CD14-positive monocyte (primary cell): ENCODE results near the gene RLF. TPM values are rescaled to one million over a fixed set of nuclear protein-coding genes. Genes with fewer than 3 reads are reported as not detected.

Source experiments
- DNase-seq, 3 donors: peaks; one replicate each; pipeline ENCODE4 v3.0.0-alpha.2; 2011 to 2022
- H2AFZ ChIP-seq: 2 replicates; pipeline ENCODE4 v1.6.0; 2012; ENCODE audit warnings: mild to moderate bottlenecking, low read depth, low read length, inconsistent platforms; ENCODE audit not compliant: insufficient read depth, poor library complexity, severe bottlenecking
- H3K27ac ChIP-seq, 2 donors: 1 replicate in 1 of 2; 2 replicates in 1 of 2; pipeline ENCODE4 v1.5.1; 2012 to 2013; ENCODE audit warnings: low read length in 2 of 2, control low read depth in 1 of 2, inconsistent platforms in 1 of 2, low read depth in 1 of 2, mild to moderate bottlenecking in 1 of 2
- H3K27me3 ChIP-seq, 2 donors: one replicate each; pipeline versions ENCODE4 v1.6.0 to v1.6.1; 2011 to 2013; ENCODE audit warnings: low read length in 2 of 2; ENCODE audit not compliant: control insufficient read depth in 2 of 2, insufficient read depth in 2 of 2
- H3K36me3 ChIP-seq, 2 donors: replicated peaks in 1 of 2; 1 replicate in 1 of 2; 2 replicates in 1 of 2; pipeline versions ENCODE4 v1.5.1 to v1.6.1; 2012 to 2013; ENCODE audit warnings: low read length in 2 of 2, control low read depth in 1 of 2, inconsistent platforms in 1 of 2, mild to moderate bottlenecking in 1 of 2; ENCODE audit not compliant: insufficient read depth in 2 of 2, control insufficient read depth in 1 of 2
- H3K4me1 ChIP-seq, 2 donors: 1 replicate in 1 of 2; 2 replicates in 1 of 2; pipeline versions ENCODE4 v1.5.1 to v1.6.1; 2012 to 2013; ENCODE audit warnings: low read length in 2 of 2, control low read depth in 1 of 2, inconsistent platforms in 1 of 2, mild to moderate bottlenecking in 1 of 2, moderate library complexity in 1 of 2; ENCODE audit not compliant: insufficient read depth in 2 of 2, control insufficient read depth in 1 of 2
- H3K4me2 ChIP-seq: replicated peaks from 2 replicates; pipeline ENCODE3; 2012; ENCODE audit warnings: low read length, moderate library complexity, mild to moderate bottlenecking; ENCODE audit not compliant: poor library complexity, severe bottlenecking; ENCODE audit errors: extremely low read depth
- H3K4me3 ChIP-seq, 3 experiments: fragments of 200-600 bp in 1 of 3; sonication (generic) in 1 of 3; replicated peaks in 1 of 3; 1 replicate in 2 of 3; 2 replicates in 1 of 3; pipeline ENCODE4 v1.5.1; 2011 to 2013; ENCODE audit warnings: low read length in 3 of 3, mild to moderate bottlenecking in 3 of 3, control low read depth in 2 of 3, low read depth in 2 of 3, inconsistent platforms in 1 of 3, moderate library complexity in 1 of 3
- H3K79me2 ChIP-seq: 2 replicates; pipeline ENCODE4 v1.6.0; 2012; ENCODE audit warnings: mild to moderate bottlenecking, control low read depth, inconsistent platforms, low read length, moderate library complexity; ENCODE audit not compliant: insufficient read depth
- H3K9ac ChIP-seq: 2 replicates; pipeline ENCODE4 v1.6.0; 2017; ENCODE audit warnings: low read length, mild to moderate bottlenecking; ENCODE audit not compliant: insufficient read depth, poor library complexity, severe bottlenecking
- H3K9me3 ChIP-seq, 2 donors: replicated peaks in 1 of 2; 1 replicate in 1 of 2; 2 replicates in 1 of 2; pipeline versions ENCODE4 v1.5.1 to v1.6.1; 2012 to 2013; ENCODE audit warnings: low read length in 2 of 2, control low read depth in 1 of 2; ENCODE audit not compliant: control insufficient read depth in 1 of 2, insufficient read depth in 1 of 2
- H4K20me1 ChIP-seq: 2 replicates; pipeline ENCODE4 v1.6.0; 2012; ENCODE audit warnings: mild to moderate bottlenecking, low read length, control low read depth, moderate library complexity; ENCODE audit not compliant: insufficient read depth
- H3K27ac Mint-ChIP-seq, 7 donors: one replicate each; pipeline ENCODE4 v1.8.0; 2020; ENCODE audit warnings: mild to moderate bottlenecking in 7 of 7, mixed read lengths in 7 of 7, moderate library complexity in 6 of 7, inconsistent platforms in 2 of 7
- H3K27me3 Mint-ChIP-seq, 3 donors: one replicate each; pipeline ENCODE4 v1.8.0; 2021 to 2022; ENCODE audit warnings: low read depth in 3 of 3, mild to moderate bottlenecking in 3 of 3, mixed read lengths in 3 of 3, moderate library complexity in 3 of 3, inconsistent platforms in 1 of 3
- H3K36me3 Mint-ChIP-seq, 2 donors: one replicate each; pipeline ENCODE4 v1.8.0; 2020; ENCODE audit warnings: mixed read lengths in 2 of 2, inconsistent platforms in 1 of 2, mild to moderate bottlenecking in 1 of 2
- H3K4me1 Mint-ChIP-seq: one replicate; pipeline ENCODE4 v1.8.0; 2020; ENCODE audit warnings: mild to moderate bottlenecking, mixed read lengths
- H3K4me3 Mint-ChIP-seq, 2 donors: one replicate each; pipeline ENCODE4 v1.8.0; 2020; ENCODE audit warnings: mild to moderate bottlenecking in 2 of 2, mixed read lengths in 2 of 2, moderate library complexity in 1 of 2
- H3K9me3 Mint-ChIP-seq, 7 donors: one replicate each; pipeline ENCODE4 v1.8.0; 2020 to 2022; ENCODE audit warnings: mixed read lengths in 7 of 7, mild to moderate bottlenecking in 6 of 7, moderate library complexity in 6 of 7, inconsistent platforms in 2 of 7
- WGBS: methylation state at CpG from one replicate; pipeline ENCODE4 v1.1.5; 2013; ENCODE audit warnings: missing lambda C conversion rate; ENCODE audit not compliant: insufficient coverage; 5-methylcytosine and 5-hydroxymethylcytosine counted together
- intact Hi-C, 2 donors: fragments of 100-400 bp; cut with micrococcal nuclease; formaldehyde crosslinking; loops; one replicate each; pipeline versions ENCODE4 v1.15.0 to v1.15.1; 2023
- polyA plus RNA-seq, 3 donors: library from polyadenylated mRNA; depleted of rRNA in 1 of 3; unstranded in 2 of 3; stranded (reverse) in 1 of 3; fragments of 300-500 nt in 2 of 3; fragments of >200 nt in 1 of 3; fragmentation: Illumina TruSeq in 2 of 3; gene quantifications; 1 replicate in 2 of 3; 2 replicates in 1 of 3; pipeline ENCODE4 v1.2.3, GENCODE V29; 2012 to 2021
- TF ChIP-seq, protein P1 (sequence below): fragments of 200-600 bp; IDR thresholded peaks from one replicate; pipeline ENCODE4 v1.8.0; 2022; ENCODE audit warnings: antibody characterized with exemption, mild to moderate bottlenecking

Gene RLF
- polyA plus RNA-seq, 3 donors: 3.0 to 9.2 (median 6.2) TPM

DNA sequence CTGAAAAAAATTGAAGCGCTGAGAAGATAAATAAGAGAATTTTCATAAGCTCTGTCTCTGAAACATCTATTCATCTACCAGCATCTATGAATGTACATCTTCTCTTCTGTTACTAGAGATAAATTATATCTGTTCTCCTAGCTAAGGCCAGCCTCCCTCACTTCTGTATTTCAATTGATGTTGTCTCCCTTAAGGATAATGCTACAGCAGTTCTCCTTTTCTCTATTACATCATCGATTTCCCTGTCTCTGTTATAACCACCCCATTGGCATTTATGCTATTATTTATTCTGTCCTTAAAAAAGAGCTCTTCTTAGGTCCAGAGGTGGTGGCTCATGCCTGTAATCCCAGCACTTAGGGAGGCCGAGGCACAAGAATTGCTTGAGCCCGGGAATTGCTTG is 43.7 kb downstream of the RLF start:
- no peaks in the 10 kb centered on the region for H3K4me1 ChIP-seq
- Mint-ChIP-seq H3K36me3 (peaks cover 51 to 73% of the 10 kb centered on the region in 2 donors), H3K9me3 (peaks cover 0 to 2% (median 0%) of the 10 kb centered on the region in 7 donors), H3K27ac (peak overlapping the region in 3 of 7 donors; percentile 9 to 54 (median 20)), H3K4me1 (no peaks in the 10 kb centered on the region), H3K4me3 (no peak overlapping the region), H3K27me3 (no peaks in the 10 kb centered on the region)
- no peak overlapping the region for H3K9ac ChIP-seq
- H3K4me3 ChIP-seq: no peak overlapping the region
- no peak overlapping the region for H3K4me2 ChIP-seq
- peaks cover 36 to 88% of the 10 kb centered on the region in 2 donors for H3K36me3 ChIP-seq
- H4K20me1 ChIP-seq: peaks cover 29% of the 10 kb centered on the region
- intact Hi-C loops: no loop called here
- peaks cover 6% of the 10 kb centered on the region for H3K79me2 ChIP-seq
- no peak overlapping the region for H2AFZ ChIP-seq
- H3K9me3 ChIP-seq: no peaks in the 10 kb centered on the region
- H3K27ac ChIP-seq: no peak overlapping the region
- no peaks in the 10 kb centered on the region for H3K27me3 ChIP-seq
- TF ChIP-seq, protein P1, sequence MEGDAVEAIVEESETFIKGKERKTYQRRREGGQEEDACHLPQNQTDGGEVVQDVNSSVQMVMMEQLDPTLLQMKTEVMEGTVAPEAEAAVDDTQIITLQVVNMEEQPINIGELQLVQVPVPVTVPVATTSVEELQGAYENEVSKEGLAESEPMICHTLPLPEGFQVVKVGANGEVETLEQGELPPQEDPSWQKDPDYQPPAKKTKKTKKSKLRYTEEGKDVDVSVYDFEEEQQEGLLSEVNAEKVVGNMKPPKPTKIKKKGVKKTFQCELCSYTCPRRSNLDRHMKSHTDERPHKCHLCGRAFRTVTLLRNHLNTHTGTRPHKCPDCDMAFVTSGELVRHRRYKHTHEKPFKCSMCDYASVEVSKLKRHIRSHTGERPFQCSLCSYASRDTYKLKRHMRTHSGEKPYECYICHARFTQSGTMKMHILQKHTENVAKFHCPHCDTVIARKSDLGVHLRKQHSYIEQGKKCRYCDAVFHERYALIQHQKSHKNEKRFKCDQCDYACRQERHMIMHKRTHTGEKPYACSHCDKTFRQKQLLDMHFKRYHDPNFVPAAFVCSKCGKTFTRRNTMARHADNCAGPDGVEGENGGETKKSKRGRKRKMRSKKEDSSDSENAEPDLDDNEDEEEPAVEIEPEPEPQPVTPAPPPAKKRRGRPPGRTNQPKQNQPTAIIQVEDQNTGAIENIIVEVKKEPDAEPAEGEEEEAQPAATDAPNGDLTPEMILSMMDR: no peak
- WGBS: no CpG with 5 or more reads among the region's 4 CpGs
- DNase-seq: peak in 1 of 3 donors; percentile 2

GRCh38 chr1:40210511-40211204 is 49.5 kb downstream of the RLF start:
- intact Hi-C loops: no loop called here
- peak overlapping the region in 2 of 7 donors; percentile 4 to 21 for H3K27ac Mint-ChIP-seq
- 100% methylated on average over 2 of the region's 3 CpGs for WGBS

More at GRCh38 chr1:40210511-40211204, 49.5 kb downstream of the RLF start:
- H3K9me3 Mint-ChIP-seq: no peaks in the 10 kb centered on the region
- Histone ChIP-seq H3K4me2 (no peak overlapping the region), H3K79me2 (peaks cover 7% of the 10 kb centered on the region), H3K9ac (no peak overlapping the region), H3K4me3 (no peak overlapping the region), H3K36me3 (peaks cover 51 to 100% of the 10 kb centered on the region in 2 donors), H3K9me3 (no peaks in the 10 kb centered on the region), H3K27ac (no peak overlapping the region), H2AFZ (no peak overlapping the region), H3K4me1 (no peaks in the 10 kb centered on the region), H3K27me3 (no peaks in the 10 kb centered on the region), H4K20me1 (peaks cover 32% of the 10 kb centered on the region)
- H3K4me1 Mint-ChIP-seq: no peaks in the 10 kb centered on the region
- no peak overlapping the region for H3K4me3 Mint-ChIP-seq
- H3K36me3 Mint-ChIP-seq: peaks cover 54 to 76% of the 10 kb centered on the region in 2 donors
- peaks cover 0 to 1% (median 0%) of the 10 kb centered on the region in 3 donors for H3K27me3 Mint-ChIP-seq
- no peak for DNase-seq
- TF ChIP-seq, protein P1: no peak
